VCaP (cell line): ENCODE data around the gene GDA.

Experiments
- H3K27ac ChIP-seq: fragments of 450-650 bp; 2 replicates; pipeline ENCODE4 v1.5.1; 2017
- TF ChIP-seq, protein P1 (sequence below): fragments of 450-650 bp; conservative IDR thresholded peaks from 2 replicates; pipeline ENCODE4 v1.5.1; 2017; ENCODE audit warnings: mild to moderate bottlenecking, moderate library complexity

The GDA gene

DNA sequence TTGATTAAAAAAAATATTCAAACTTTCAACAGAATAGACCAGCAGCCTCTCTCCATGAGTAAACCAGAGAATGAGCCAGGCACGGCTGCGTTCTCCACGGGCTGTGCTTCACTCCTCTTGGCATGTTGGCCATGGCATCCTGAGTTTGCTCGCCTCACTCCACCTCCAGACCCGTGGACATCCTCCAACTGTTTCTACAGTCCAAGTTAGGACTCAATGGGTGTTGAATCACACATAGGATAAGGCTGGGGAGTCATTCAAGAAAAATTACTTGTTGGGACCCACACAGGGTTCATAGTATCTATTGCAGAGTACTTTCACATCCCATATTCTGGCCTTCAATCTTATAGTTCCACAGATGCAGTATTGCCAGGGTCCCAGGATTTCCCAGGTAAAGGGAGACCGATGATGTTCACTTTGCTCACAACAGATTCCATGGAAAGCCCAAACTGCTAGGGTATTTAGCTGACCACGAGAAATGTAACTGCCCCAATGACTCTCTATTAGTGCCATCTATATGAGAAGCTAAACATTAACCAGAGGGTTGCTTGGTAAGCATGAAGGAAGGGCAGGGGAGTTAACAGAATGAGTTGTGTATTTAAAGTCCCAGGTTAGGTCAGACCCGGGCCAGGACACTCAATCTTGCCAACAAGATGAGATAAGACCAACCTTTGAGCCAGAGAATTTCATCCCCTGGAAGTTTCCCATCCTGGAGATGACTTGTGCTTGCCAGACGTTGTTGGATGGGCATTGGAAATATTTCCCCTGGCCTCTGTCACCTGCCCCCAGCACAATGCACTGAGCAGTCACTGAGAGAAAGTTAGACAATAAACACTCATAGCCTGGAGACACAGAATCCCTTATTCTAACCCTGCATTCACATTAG lies 19.7 kb upstream of the GDA start:
- peak overlapping the region; percentile 69; the same call in 1 of the 2 replicates for H3K27ac ChIP-seq
- TF ChIP-seq, protein P1, sequence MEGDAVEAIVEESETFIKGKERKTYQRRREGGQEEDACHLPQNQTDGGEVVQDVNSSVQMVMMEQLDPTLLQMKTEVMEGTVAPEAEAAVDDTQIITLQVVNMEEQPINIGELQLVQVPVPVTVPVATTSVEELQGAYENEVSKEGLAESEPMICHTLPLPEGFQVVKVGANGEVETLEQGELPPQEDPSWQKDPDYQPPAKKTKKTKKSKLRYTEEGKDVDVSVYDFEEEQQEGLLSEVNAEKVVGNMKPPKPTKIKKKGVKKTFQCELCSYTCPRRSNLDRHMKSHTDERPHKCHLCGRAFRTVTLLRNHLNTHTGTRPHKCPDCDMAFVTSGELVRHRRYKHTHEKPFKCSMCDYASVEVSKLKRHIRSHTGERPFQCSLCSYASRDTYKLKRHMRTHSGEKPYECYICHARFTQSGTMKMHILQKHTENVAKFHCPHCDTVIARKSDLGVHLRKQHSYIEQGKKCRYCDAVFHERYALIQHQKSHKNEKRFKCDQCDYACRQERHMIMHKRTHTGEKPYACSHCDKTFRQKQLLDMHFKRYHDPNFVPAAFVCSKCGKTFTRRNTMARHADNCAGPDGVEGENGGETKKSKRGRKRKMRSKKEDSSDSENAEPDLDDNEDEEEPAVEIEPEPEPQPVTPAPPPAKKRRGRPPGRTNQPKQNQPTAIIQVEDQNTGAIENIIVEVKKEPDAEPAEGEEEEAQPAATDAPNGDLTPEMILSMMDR: no peak

DNA sequence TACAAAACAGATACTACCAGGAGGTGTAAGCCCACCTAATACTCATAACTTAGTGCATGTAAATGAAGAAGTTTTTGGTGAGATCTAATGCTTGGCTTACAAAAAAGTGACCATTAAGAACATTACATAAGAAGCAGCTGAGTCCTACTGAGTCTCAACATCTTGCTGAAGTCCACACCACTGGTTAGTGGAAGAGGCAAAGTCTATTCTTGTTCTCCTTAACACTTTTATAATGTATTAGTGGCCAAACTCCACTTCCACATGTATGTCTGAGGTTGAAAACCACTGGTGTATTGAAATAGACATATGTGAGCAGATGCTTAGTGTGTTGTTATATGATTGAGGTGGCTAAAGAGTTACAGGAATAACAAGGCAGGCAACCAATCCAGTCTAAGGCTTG lies 18.9 kb upstream of the GDA start:
- H3K27ac ChIP-seq: peak overlapping the region; percentile 69; the same call in 1 of the 2 replicates
- TF ChIP-seq, protein P1: no peak

DNA sequence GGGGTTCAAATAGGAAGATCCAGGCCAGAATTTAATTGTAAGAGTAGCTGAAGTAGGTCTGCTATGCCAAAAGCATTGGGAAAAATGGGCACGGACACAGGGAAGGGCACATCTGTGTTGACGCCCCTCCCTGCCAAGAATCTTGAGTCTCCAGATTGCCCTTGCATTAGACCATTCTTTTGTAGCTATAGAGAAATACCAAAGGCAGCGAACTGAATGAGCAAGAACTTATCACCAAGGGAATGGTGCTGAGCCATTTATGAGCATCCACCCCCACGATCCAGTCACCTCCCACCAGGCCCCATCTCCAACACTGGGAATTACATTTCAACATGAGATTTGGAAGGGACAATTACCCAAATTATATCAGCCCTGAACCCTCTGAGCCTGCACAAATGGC lies 18.0 kb upstream of the GDA start:
- TF ChIP-seq, protein P1: no peak
- H3K27ac ChIP-seq: no peak overlapping the region

DNA sequence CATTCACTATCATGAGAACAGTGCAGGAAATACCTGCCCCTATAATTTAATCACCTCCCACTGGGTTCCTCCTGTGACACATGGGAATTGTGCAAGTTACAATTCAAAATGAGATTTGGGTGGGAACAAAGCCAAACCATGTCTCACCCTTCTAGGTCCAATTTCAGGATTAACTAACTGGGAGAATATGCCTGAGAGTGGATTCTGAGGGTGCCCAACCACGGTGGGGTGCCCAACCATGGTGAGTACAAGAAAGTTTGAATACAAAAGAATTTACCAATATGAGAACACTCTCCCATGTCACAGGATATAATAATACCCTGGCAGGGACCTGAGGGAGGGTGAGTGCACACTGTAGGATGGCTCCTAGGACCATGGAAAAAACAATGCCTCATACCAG lies 17.2 kb upstream of the GDA start:
- no peak overlapping the region for H3K27ac ChIP-seq
- TF ChIP-seq, protein P1: no peak

DNA sequence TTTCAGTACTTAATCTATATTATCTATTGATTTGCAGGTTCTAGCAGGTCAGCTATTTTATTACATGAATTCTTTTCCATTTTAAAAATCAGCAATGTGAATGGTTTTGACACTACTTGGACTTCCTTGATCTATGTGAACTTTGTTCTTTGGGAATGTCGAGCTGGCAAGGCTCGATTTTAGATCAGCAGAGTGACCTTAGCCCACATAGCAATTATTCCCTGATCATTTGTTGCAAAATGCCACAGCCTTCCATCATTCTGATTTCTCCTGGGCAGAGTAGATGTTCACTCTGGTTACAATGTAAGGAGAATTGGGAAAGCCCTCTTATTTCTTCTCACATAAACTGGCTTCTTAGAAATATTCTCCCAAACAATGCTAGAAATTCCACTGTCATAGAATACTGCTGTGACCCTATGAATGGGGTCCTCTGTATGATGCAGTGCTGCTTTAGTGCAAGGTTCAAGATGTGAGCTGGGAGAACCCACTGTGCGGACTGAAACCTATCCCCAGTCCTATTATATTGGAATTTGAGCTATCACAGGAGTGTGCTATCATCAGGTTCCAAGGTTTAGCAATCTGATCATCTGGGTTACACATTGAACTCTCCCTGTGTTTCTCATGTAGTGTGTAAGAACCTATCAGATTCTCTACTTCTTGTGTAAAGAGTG lies 15.7 kb upstream of the GDA start:
- no peak overlapping the region for H3K27ac ChIP-seq
- TF ChIP-seq, protein P1: no peak

DNA sequence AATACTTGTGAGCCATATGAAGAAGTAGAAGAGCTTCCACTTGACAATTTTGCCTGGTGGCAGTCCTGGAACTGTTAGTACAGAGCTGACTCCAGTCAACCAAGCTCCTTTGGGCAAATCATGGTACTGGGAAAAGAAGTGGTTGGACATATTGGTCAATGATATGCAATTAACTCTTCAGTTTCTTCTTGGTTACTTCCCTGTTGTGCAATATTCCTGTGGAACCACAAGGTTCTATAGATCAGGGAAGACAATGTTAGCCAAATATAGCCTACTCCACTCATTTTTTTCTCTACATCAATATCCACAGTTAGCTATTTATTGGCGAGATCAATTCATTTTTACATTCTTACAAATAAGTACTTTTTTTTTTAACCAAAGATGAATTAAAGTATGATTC lies 14.4 kb upstream of the GDA start:
- TF ChIP-seq, protein P1: no peak
- H3K27ac ChIP-seq: no peak overlapping the region

DNA sequence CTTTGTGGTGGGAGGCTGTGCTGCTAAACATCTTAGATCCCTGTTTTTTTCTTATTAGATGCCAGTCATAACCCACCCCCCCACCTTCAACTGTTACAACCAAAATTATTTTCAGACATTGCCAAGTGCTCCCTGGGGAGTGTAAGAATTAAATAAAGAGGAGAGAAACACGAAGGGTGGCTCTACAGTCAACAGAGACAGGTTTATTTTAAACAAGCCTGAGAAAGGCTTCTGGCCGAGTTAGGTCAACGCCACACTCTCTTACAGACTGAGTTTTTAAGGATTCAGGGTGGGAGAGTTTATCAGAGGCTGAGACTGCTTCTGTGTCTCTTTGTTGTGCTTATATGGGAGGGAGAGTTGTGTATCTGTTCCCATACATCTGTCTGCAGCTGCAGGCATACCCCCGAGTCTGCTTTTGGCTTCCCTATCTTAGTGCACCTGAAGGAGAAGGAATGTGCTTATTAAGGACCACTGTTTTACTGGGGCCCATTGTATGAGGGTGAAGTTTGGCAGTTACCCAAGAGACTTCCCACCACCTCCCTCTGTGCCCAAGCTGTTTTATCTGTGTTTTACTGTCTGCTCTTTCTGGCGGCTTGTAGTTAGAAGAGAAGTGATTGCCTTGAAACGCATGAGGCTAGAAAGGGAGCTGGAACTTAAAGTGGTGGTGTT lies 11.4 kb upstream of the GDA start:
- no peak overlapping the region for H3K27ac ChIP-seq
- TF ChIP-seq, protein P1: no peak
